ENCODE measurements around the gene STAT5B. TPM values are rescaled to one million over a fixed set of nuclear protein-coding genes. Genes with fewer than 3 reads are reported as not detected.

The STAT5B gene
- total RNA-seq, 2 experiments from 2014 or later: 92.7 to 94.4 TPM

DNA sequence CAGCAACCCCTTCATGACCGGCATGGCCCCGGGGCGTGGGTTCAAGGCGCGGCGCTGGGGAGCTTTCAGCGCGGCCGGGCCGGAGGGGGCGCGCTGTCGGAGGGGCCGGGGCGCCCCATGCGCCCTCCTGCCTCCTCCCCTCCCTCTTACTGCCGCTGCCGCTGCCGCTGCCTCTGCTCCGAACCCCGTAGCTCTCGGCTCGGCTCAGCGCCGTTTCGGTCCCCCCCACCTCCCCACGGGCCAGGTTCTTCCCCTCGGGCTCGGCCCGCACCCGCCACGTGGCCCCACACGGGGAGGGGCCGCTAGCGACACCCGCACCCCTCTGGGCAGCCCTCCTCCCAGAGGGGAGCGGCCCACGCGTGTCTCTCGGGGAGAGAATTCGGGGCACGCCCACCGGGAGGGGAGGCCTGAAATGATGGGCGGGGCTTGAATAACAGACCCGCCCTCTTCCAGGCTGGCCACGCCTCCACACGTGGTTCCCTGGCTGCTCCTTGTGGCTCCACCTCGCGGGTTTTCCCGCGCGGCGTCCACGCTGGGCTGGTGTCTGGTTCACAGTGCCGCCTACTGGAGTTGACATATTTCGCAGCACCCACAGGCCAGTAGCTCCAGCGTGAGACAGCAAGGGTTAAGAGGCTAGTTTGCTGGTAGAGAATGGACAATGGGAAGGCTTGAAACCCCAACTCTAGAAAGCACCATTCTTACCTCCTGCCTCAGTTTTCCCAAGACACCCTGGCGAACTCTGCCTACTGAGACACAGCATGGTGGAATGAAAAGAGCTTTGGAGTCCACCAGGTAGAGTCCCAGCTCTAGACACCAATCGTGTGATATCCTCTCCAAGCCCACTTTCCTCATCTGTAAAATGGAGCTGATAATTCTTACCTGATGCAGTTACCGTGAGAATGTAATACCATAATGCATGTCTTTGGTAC, 95.0 kb downstream of the STAT5B start, which contains the start of gene KCNH4:
KCNH4 (minus strand) TSS at position 221 of the 929 bp plus-strand sequence; CDS start at position 24, 197 bp downstream.
- DNase-seq (peak; percentile 89), ATAC-seq (peak; percentile 66)
- Mint-ChIP-seq H3K36me3 (ENCODE audit: low read depth) (no peaks in the 10 kb centered on the region), H3K27me3 (ENCODE audit: low read depth) (peaks cover 30% of the 10 kb centered on the region), H3K27ac (no peak within 1 kb of the TSS), H3K4me3 (peak within 1 kb of the TSS; percentile 46), H3K9me3 (ENCODE audit: insufficient read depth) (no peaks in the 10 kb centered on the region), H3K4me1 (ENCODE audit: low read depth) (peaks cover 52% of the 10 kb centered on the region)
- POLR2A ChIA-PET: interaction anchor here (1.0 to 2.3 kb wide), 5 partner anchors 13 to 69 kb away, joined by 3 to 6 read pairs (median 5); partner anchors contain the start of genes DHX58, GHDC, KAT2A and RAB5C
- CTCF ChIA-PET: interaction anchor here (0.7 to 7.2 kb wide), 31 partner anchors 15 to 250 kb away, joined by 3 to 72 read pairs (median 5); partner anchors contain the start of genes C17orf113, CNP, DHX58 and DNAJC7

DNA sequence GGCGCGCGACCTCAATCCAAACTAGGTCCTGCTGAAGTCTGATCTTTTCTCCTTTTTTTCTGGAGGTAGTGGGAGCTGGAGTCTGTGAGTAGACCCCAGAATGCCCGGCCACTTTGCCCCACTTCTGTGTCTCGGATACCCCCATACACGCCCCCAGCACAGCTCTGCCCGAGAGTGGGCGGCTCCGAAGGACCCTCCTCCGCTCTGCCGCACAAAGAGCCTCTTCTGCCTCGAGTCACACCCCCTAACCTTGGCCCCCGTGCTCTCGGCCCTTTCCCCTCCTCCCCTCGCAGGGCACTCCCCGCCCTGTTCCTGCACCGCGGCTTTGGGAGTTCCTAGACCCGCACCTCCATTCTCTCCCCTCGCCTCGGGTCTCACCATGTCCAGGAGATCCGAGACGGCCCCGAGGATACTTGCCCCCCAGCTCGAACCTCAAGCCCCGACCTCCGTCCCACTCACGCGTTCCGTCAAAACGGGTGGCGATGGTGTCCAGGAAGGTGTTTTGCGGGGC, 95.7 kb downstream of the STAT5B start:
- peaks cover 52% of the 10 kb centered on the region for H3K4me1 Mint-ChIP-seq (ENCODE audit: low read depth)
- H3K27me3 Mint-ChIP-seq (ENCODE audit: low read depth): peaks cover 30% of the 10 kb centered on the region
- H3K27ac Mint-ChIP-seq: no peak overlapping the region
- ChIA-PET CTCF (interaction anchor here (1.3 to 7.2 kb wide), 11 partner anchors 16 to 163 kb away, joined by 3 to 72 read pairs (median 5); partner anchors contain the start of genes C17orf113, DHX58, DNAJC7 and GHDC), POLR2A (interaction anchor here (1.4 to 2.3 kb wide), 4 partner anchors 14 to 60 kb away, joined by 3 to 6 read pairs (median 6); partner anchors contain the start of genes GHDC, KAT2A and RAB5C)
- ATAC-seq: no peak
- peak overlapping the region; percentile 42 for H3K4me3 Mint-ChIP-seq
- no peak for DNase-seq
- no peaks in the 10 kb centered on the region for H3K9me3 Mint-ChIP-seq (ENCODE audit: insufficient read depth)
- no peaks in the 10 kb centered on the region for H3K36me3 Mint-ChIP-seq (ENCODE audit: low read depth)

DNA sequence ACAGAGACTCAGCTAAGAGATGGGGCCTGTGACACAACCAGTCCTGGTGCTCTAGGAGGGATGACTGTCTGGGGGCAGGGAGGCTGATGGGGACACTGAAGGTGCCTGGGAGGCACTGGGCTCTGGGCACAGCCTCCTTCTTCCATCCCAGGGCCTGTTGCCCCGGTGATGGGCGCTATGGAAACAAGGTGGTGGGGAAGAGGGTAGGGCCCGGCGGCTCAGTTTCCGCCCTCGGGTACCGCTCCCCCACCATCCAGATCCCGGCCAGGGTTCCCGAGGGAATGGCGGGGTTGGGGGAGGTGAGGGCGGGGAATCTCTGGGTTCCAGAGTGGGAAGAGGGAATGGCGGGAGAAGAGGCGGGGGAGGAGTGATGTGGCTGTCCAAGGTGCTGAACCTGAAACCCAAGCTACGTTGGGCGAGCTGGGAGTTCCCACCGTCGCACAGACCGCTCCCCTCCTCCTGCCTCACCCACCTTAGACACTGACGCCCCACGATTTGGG, 96.2 kb downstream of the STAT5B start:
- H3K9me3 Mint-ChIP-seq (ENCODE audit: insufficient read depth): no peaks in the 10 kb centered on the region
- DNase-seq (peak; percentile 60), ATAC-seq (no peak)
- H3K4me1 Mint-ChIP-seq (ENCODE audit: low read depth): peaks cover 50% of the 10 kb centered on the region
- ChIA-PET POLR2A (interaction anchor here (1.4 to 2.3 kb wide), 4 partner anchors 13 to 59 kb away, joined by 4 to 6 read pairs (median 6); partner anchors contain the start of genes GHDC, KAT2A and RAB5C), CTCF (interaction anchor here (0.7 to 7.2 kb wide), 11 partner anchors 16 to 162 kb away, joined by 3 to 72 read pairs (median 5); partner anchors contain the start of genes C17orf113, DHX58, DNAJC7 and GHDC)
- no peak overlapping the region for H3K27ac Mint-ChIP-seq
- peaks cover 30% of the 10 kb centered on the region for H3K27me3 Mint-ChIP-seq (ENCODE audit: low read depth)
- H3K4me3 Mint-ChIP-seq: peak overlapping the region; percentile 42
- no peaks in the 10 kb centered on the region for H3K36me3 Mint-ChIP-seq (ENCODE audit: low read depth)

GRCh38 chr17:42179335-42179734, 96.9 kb downstream of the STAT5B start:
- POLR2A ChIA-PET: interaction anchor here (1.4 to 2.3 kb wide), 4 partner anchors 12 to 59 kb away, joined by 4 to 6 read pairs (median 6); partner anchors contain the start of genes GHDC, KAT2A and RAB5C
- Mint-ChIP-seq H3K27me3 (ENCODE audit: low read depth) (peaks cover 30% of the 10 kb centered on the region), H3K4me3 (no peak overlapping the region), H3K9me3 (ENCODE audit: insufficient read depth) (no peaks in the 10 kb centered on the region), H3K27ac (no peak overlapping the region), H3K4me1 (ENCODE audit: low read depth) (peaks cover 43% of the 10 kb centered on the region), H3K36me3 (ENCODE audit: low read depth) (no peaks in the 10 kb centered on the region)
- no peak for ATAC-seq
- no peak for DNase-seq
- CTCF ChIA-PET: interaction anchor here (0.7 to 7.2 kb wide), 6 partner anchors 16 to 159 kb away, joined by 3 to 72 read pairs (median 4); partner anchors contain the start of genes C17orf113, GHDC and NKIRAS2

- no peak for ATAC-seq
- DNase-seq: no peak
- ChIA-PET POLR2A (interaction anchor here (1.4 to 2.3 kb wide), 4 partner anchors 11 to 58 kb away, joined by 4 to 6 read pairs (median 6); partner anchors contain the start of genes GHDC, KAT2A and RAB5C), CTCF (interaction anchor here (1.2 to 4.0 kb wide), 3 partner anchors 15 to 399 kb away, joined by 3 to 22 read pairs (median 4); partner anchors contain the start of genes NKIRAS2 and PSMC3IP)
- Mint-ChIP-seq H3K27ac (no peak overlapping the region), H3K27me3 (ENCODE audit: low read depth) (peaks cover 30% of the 10 kb centered on the region), H3K4me3 (no peak overlapping the region), H3K36me3 (ENCODE audit: low read depth) (no peaks in the 10 kb centered on the region), H3K4me1 (ENCODE audit: low read depth) (peaks cover 40% of the 10 kb centered on the region), H3K9me3 (ENCODE audit: insufficient read depth) (no peaks in the 10 kb centered on the region)
Observed at GRCh38 chr17:42178817-42179216, 97.4 kb downstream of the STAT5B start.

GRCh38 chr17:42177684-42178083, 98.5 kb downstream of the STAT5B start:
- Mint-ChIP-seq H3K4me1 (ENCODE audit: low read depth) (peaks cover 29% of the 10 kb centered on the region), H3K4me3 (no peak overlapping the region), H3K27ac (no peak overlapping the region), H3K27me3 (ENCODE audit: low read depth) (peaks cover 30% of the 10 kb centered on the region), H3K9me3 (ENCODE audit: insufficient read depth) (no peaks in the 10 kb centered on the region), H3K36me3 (ENCODE audit: low read depth) (no peaks in the 10 kb centered on the region)
- POLR2A ChIA-PET: no interaction called here
- CTCF ChIA-PET: interaction anchor here (1.2 kb wide), 1 partner anchor 400 kb away, joined by 3 read pairs; the partner anchor contains the start of gene PSMC3IP
- DNase-seq (no peak), ATAC-seq (no peak)

- POLR2A ChIA-PET: interaction anchor here (1.0 kb wide), 1 partner anchor 9 kb away, joined by 3 read pairs; no protein-coding TSS in a partner anchor
- H3K27me3 Mint-ChIP-seq (ENCODE audit: low read depth): peaks cover 4% of the 10 kb centered on the region
- H3K4me1 Mint-ChIP-seq (ENCODE audit: low read depth): peaks cover 6% of the 10 kb centered on the region
- no peak overlapping the region for H3K27ac Mint-ChIP-seq
- H3K36me3 Mint-ChIP-seq (ENCODE audit: low read depth): no peaks in the 10 kb centered on the region
- no peaks in the 10 kb centered on the region for H3K9me3 Mint-ChIP-seq (ENCODE audit: insufficient read depth)
- DNase-seq (no peak), ATAC-seq (no peak)
- no peak overlapping the region for H3K4me3 Mint-ChIP-seq
- CTCF ChIA-PET: interaction anchor here (2.0 to 2.9 kb wide), 2 partner anchors 10 to 12 kb away, joined by 5 to 8 read pairs; no protein-coding TSS in a partner anchor
Observed at GRCh38 chr17:42174126-42174783, 101.9 kb downstream of the STAT5B start.

DNA sequence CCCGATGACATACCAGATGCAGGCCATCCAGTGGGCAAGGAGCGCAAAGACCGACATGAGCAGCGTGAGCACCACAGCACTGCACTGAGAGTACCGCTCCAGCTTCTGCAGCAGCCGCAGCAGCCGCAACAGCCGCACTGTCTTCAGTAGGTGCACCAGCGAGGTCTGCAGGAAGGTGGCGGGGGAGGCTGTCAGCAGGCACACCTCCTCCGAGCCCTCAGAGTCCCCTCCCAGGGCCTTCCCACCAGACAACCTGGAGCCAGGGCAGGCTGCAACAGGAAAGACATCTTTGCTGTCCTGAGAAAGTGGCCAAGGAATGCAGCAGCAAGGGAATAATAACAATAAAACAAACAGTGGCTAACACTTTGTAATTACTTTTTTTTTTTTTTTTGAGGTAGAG, 104.4 kb downstream of the STAT5B start:
- ATAC-seq: no peak
- POLR2A ChIA-PET: no interaction called here
- Mint-ChIP-seq H3K27ac (no peak overlapping the region), H3K4me1 (ENCODE audit: low read depth) (no peaks in the 10 kb centered on the region), H3K36me3 (ENCODE audit: low read depth) (no peaks in the 10 kb centered on the region), H3K27me3 (ENCODE audit: low read depth) (no peaks in the 10 kb centered on the region), H3K4me3 (no peak overlapping the region), H3K9me3 (ENCODE audit: insufficient read depth) (no peaks in the 10 kb centered on the region)
- CTCF ChIA-PET: no interaction called here
- DNase-seq: no peak

GRCh38 chr17:42169351-42169750, 106.8 kb downstream of the STAT5B start:
- Mint-ChIP-seq H3K4me1 (ENCODE audit: low read depth) (no peaks in the 10 kb centered on the region), H3K36me3 (ENCODE audit: low read depth) (no peaks in the 10 kb centered on the region), H3K9me3 (ENCODE audit: insufficient read depth) (no peaks in the 10 kb centered on the region), H3K27me3 (ENCODE audit: low read depth) (no peaks in the 10 kb centered on the region), H3K27ac (no peak overlapping the region), H3K4me3 (no peak overlapping the region)
- ATAC-seq: no peak
- CTCF ChIA-PET: no interaction called here
- POLR2A ChIA-PET: no interaction called here
- DNase-seq: no peak

DNA sequence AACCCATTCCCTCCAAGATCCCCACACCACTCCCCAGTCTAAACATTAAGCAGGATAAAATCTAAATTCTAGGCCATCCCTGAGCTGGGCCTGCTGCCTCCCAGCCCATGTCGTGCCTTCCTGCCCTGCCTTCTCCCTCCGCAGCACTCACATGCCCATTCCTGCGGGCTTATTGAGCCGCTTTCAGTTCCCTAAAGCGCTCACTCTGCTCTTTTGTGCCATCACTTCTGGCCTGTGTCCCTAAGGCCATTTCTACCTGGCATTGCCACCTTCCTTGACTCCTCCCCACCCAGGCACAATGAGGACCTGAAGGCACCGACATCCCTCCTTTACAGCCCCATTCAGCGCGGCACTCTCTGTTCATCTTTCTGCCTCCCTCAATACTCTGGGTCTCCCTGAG, 108.4 kb downstream of the STAT5B start:
- ChIA-PET CTCF (no interaction called here), POLR2A (interaction anchor here (0.6 to 1.6 kb wide), 2 partner anchors 12 to 41 kb away, joined by 3 to 4 read pairs; no protein-coding TSS in a partner anchor)
- peaks cover 3% of the 10 kb centered on the region for H3K4me1 Mint-ChIP-seq (ENCODE audit: low read depth)
- no peaks in the 10 kb centered on the region for H3K9me3 Mint-ChIP-seq (ENCODE audit: insufficient read depth)
- DNase-seq (no peak), ATAC-seq (no peak)
- H3K4me3 Mint-ChIP-seq: no peak overlapping the region
- H3K36me3 Mint-ChIP-seq (ENCODE audit: low read depth): no peaks in the 10 kb centered on the region
- no peak overlapping the region for H3K27ac Mint-ChIP-seq
- H3K27me3 Mint-ChIP-seq (ENCODE audit: low read depth): no peaks in the 10 kb centered on the region
